Measurements from ENCODE around the gene SUGP2. TPM values are rescaled to one million over a fixed set of nuclear protein-coding genes. Genes with fewer than 3 reads are reported as not detected.

The SUGP2 gene
- total RNA-seq, 1 experiment from 2014 or later, result 74.1 TPM

DNA sequence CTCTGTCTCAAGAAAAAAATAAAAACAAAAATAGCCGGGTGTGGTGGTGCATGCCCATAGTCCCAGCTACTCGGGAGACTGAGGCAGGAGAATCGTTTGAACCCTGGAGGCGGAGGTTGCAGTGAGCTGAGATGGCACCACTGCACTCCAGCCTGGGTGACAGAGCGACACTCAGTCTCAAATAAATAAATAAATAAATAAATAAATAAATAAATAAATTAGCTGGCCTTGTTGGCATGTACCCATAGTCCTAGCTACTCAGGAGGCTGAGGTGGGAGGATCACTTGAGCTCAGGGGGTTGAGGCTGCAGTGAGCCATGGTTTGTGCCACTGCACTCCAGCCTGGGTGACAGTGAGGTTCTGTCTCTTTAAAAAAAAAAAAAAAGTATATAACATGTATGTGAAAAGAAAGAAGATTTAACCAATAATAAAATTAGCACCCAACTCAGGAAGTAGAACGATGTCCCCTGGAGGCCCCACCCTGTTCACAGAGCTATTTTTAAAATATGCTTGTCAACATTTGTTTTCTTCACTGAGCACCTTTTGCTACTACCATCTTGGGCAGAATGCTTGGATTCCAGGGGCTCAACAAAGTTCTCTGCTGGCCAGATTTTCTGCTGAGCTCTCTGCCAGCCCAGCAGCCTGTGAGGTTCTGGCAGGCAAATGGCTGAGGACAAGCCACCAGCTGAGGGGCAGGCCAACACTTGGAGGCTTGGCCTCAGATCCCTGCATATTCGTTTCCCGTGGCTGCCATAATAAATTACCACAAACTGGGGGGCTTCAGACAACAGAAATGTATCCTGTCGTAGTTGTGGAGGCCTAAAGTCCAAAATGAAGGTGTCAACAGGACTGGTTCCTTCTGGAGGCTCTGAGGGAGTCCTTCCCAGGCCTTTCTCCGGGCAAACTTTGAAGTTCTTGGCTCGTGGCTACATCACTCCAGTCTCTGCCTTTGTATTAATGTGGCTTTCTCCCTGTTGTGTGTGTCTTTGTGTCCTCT, 35.6 kb upstream of the SUGP2 start:
- TF ChIP-seq, protein P1, sequence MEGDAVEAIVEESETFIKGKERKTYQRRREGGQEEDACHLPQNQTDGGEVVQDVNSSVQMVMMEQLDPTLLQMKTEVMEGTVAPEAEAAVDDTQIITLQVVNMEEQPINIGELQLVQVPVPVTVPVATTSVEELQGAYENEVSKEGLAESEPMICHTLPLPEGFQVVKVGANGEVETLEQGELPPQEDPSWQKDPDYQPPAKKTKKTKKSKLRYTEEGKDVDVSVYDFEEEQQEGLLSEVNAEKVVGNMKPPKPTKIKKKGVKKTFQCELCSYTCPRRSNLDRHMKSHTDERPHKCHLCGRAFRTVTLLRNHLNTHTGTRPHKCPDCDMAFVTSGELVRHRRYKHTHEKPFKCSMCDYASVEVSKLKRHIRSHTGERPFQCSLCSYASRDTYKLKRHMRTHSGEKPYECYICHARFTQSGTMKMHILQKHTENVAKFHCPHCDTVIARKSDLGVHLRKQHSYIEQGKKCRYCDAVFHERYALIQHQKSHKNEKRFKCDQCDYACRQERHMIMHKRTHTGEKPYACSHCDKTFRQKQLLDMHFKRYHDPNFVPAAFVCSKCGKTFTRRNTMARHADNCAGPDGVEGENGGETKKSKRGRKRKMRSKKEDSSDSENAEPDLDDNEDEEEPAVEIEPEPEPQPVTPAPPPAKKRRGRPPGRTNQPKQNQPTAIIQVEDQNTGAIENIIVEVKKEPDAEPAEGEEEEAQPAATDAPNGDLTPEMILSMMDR (IDR thresholded peaks at IDR 0.05; ENCODE audit: insufficient read depth in 1 of 2, low read depth in 1 of 2, low read length in 1 of 2, severe bottlenecking in 1 of 2, unreplicated experiment in 1 of 2), result no peak
- no TSS peak for BruUV-seq (replicated peaks)
- no peak overlapping the region for H3K4me3 ChIP-seq (ENCODE audit: low read depth, low read length)
- no peak overlapping the region for H3K27ac Mint-ChIP-seq (ENCODE audit: unreplicated experiment)
- H3K4me3 Mint-ChIP-seq (ENCODE audit: unreplicated experiment), result no peak overlapping the region
- no peaks in the 10 kb centered on the region; the same call in 1 of the 2 replicates for H3K4me1 ChIP-seq
- H3K27me3 ChIP-seq (replicated peaks; ENCODE audit: control insufficient read depth, insufficient read depth, low read length), result no peaks in the 10 kb centered on the region
- H3K9me3 ChIP-seq, result no peaks in the 10 kb centered on the region
- H3K36me3 Mint-ChIP-seq (ENCODE audit: insufficient read depth, unreplicated experiment), result peaks cover 7% of the 10 kb centered on the region
- no peaks in the 10 kb centered on the region for H3K9me3 Mint-ChIP-seq (ENCODE audit: unreplicated experiment)
- H3K36me3 ChIP-seq (ENCODE audit: control insufficient read depth, insufficient read depth, low read length), result no peaks in the 10 kb centered on the region
- DNase-seq, result no peak
- no peaks in the 10 kb centered on the region for H3K27me3 Mint-ChIP-seq (ENCODE audit: insufficient read depth, unreplicated experiment)
- intact Hi-C loops (cut with micrococcal nuclease; ENCODE audit: unreplicated experiment), result no loop called here
- ChIA-PET POLR2A (no interaction called here), CTCF (interaction anchor here (0.7 kb wide), 1 partner anchor 298 kb away, joined by 3 read pairs; no protein-coding TSS in a partner anchor)
- no peaks in the 10 kb centered on the region for H3K4me1 Mint-ChIP-seq (ENCODE audit: low read depth, unreplicated experiment)

DNA sequence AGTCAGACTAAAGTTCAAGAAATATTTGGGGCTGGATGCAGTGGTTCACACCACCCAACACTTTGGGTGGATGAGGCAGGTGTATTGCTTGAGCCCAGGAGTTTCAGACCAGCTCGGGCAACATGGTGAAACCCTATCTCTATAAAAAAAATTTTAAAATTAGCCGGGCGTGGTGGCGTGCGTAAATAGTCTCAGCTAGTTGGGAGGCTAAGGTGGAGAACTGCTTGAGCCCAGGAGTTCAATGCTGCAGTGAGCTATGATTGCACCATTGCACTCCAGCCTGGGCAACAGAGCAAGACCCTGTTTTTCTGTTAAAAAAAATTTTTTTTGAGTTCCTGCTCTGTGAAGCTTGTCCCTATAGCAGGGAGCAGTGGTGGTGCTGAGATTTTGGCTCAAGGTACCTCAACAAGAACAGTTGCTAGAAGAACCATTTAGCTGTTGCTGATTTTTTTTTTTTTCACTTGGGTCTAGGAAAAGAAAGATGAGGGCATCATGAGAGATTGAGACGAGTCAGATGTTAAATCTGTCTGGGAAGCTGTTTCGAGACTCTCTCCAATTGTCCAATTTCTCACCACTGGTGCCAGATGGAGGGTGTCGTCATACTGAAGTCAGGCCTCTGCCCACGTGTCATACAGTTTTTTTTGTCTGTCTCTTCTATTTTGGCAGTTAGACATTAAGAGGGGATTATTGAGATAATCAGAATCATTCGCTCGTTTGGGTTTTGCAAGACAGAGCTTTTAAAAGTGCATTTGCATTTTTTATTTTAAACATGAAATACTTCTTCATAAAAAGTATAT, 34.2 kb upstream of the SUGP2 start:
- H3K4me1 ChIP-seq, result peaks cover 7% of the 10 kb centered on the region
- no peaks in the 10 kb centered on the region for H3K36me3 ChIP-seq (ENCODE audit: control insufficient read depth, insufficient read depth, low read length)
- ChIA-PET CTCF (no interaction called here), POLR2A (interaction anchor here (0.7 kb wide), 1 partner anchor 886 kb away, joined by 3 read pairs; no protein-coding TSS in a partner anchor)
- peaks cover 18% of the 10 kb centered on the region for H3K36me3 Mint-ChIP-seq (ENCODE audit: insufficient read depth, unreplicated experiment)
- intact Hi-C loops (cut with micrococcal nuclease; ENCODE audit: unreplicated experiment), result no loop called here
- no peak overlapping the region for H3K4me3 Mint-ChIP-seq (ENCODE audit: unreplicated experiment)
- H3K4me1 Mint-ChIP-seq (ENCODE audit: low read depth, unreplicated experiment), result no peaks in the 10 kb centered on the region
- no peak overlapping the region for H3K27ac Mint-ChIP-seq (ENCODE audit: unreplicated experiment)
- no peak for DNase-seq
- H3K27me3 Mint-ChIP-seq (ENCODE audit: insufficient read depth, unreplicated experiment), result no peaks in the 10 kb centered on the region
- no peaks in the 10 kb centered on the region for H3K9me3 ChIP-seq
- no TSS peak for BruUV-seq (replicated peaks)
- no peaks in the 10 kb centered on the region for H3K27me3 ChIP-seq (replicated peaks; ENCODE audit: control insufficient read depth, insufficient read depth, low read length)
- no peaks in the 10 kb centered on the region for H3K9me3 Mint-ChIP-seq (ENCODE audit: unreplicated experiment)
- H3K4me3 ChIP-seq (ENCODE audit: low read depth, low read length), result no peak overlapping the region
- TF ChIP-seq, protein P1 (IDR thresholded peaks at IDR 0.05; ENCODE audit: insufficient read depth in 1 of 2, low read depth in 1 of 2, low read length in 1 of 2, severe bottlenecking in 1 of 2, unreplicated experiment in 1 of 2), result no peak
